Measurements from ENCODE around the gene PTCD2.
"Not testable (repeated sequence)": the region's sequence is repeated elsewhere in the genome, so short reads cannot be mapped to it uniquely, and the experiment has no call there.

DNA sequence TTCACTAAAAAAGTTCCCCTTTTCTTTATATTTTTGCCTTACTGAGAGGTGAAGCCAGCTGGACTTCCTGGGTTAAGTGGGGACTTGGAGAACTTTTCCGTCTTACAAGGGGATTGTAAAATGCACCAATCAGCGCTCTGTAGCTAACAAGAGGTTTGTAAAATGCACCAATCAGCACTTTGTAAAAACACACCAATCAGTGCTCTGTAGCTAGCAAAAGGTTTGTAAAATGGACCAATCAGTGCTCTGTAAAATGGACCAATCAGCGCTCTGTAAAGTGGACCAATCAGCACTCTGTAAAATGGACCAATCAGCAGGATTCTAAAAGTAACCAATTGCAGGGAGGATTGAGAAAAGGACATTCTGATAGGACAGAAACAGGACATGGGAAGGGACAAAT, 84.6 kb downstream of the PTCD2 start:
- not testable (repeated sequence) for TF ChIP-seq EZH2 (IDR thresholded peaks at IDR 0.05); POLR2AphosphoS5 (IDR thresholded peaks at IDR 0.05; ENCODE audit: low read depth, low read length); JUND (IDR thresholded peaks at IDR 0.05); POLR2A (IDR thresholded peaks at IDR 0.05; ENCODE audit: borderline replicate concordance, extremely low read depth, insufficient read depth, insufficient read length); RAD21 (IDR thresholded peaks at IDR 0.05; ENCODE audit: low read depth); EZH2phosphoT487 (IDR thresholded peaks at IDR 0.05; ENCODE audit: borderline replicate concordance); ELF1 (IDR thresholded peaks at IDR 0.05; ENCODE audit: borderline replicate concordance, low read depth); ZFX (IDR thresholded peaks at IDR 0.05)
- TF ChIP-seq, protein P1, sequence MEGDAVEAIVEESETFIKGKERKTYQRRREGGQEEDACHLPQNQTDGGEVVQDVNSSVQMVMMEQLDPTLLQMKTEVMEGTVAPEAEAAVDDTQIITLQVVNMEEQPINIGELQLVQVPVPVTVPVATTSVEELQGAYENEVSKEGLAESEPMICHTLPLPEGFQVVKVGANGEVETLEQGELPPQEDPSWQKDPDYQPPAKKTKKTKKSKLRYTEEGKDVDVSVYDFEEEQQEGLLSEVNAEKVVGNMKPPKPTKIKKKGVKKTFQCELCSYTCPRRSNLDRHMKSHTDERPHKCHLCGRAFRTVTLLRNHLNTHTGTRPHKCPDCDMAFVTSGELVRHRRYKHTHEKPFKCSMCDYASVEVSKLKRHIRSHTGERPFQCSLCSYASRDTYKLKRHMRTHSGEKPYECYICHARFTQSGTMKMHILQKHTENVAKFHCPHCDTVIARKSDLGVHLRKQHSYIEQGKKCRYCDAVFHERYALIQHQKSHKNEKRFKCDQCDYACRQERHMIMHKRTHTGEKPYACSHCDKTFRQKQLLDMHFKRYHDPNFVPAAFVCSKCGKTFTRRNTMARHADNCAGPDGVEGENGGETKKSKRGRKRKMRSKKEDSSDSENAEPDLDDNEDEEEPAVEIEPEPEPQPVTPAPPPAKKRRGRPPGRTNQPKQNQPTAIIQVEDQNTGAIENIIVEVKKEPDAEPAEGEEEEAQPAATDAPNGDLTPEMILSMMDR (IDR thresholded peaks at IDR 0.05 in 2 of 3, conservative IDR thresholded peaks at IDR 0.05 in 1 of 3; ENCODE audit: borderline replicate concordance in 1 of 3, insufficient read depth in 1 of 3, low read depth in 2 of 3, low read length in 2 of 3), result not testable (repeated sequence)
- TF ChIP-seq, protein P2, sequence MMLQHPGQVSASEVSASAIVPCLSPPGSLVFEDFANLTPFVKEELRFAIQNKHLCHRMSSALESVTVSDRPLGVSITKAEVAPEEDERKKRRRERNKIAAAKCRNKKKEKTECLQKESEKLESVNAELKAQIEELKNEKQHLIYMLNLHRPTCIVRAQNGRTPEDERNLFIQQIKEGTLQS (IDR thresholded peaks at IDR 0.05), result not testable (repeated sequence)
- TF ChIP-seq, protein P3, sequence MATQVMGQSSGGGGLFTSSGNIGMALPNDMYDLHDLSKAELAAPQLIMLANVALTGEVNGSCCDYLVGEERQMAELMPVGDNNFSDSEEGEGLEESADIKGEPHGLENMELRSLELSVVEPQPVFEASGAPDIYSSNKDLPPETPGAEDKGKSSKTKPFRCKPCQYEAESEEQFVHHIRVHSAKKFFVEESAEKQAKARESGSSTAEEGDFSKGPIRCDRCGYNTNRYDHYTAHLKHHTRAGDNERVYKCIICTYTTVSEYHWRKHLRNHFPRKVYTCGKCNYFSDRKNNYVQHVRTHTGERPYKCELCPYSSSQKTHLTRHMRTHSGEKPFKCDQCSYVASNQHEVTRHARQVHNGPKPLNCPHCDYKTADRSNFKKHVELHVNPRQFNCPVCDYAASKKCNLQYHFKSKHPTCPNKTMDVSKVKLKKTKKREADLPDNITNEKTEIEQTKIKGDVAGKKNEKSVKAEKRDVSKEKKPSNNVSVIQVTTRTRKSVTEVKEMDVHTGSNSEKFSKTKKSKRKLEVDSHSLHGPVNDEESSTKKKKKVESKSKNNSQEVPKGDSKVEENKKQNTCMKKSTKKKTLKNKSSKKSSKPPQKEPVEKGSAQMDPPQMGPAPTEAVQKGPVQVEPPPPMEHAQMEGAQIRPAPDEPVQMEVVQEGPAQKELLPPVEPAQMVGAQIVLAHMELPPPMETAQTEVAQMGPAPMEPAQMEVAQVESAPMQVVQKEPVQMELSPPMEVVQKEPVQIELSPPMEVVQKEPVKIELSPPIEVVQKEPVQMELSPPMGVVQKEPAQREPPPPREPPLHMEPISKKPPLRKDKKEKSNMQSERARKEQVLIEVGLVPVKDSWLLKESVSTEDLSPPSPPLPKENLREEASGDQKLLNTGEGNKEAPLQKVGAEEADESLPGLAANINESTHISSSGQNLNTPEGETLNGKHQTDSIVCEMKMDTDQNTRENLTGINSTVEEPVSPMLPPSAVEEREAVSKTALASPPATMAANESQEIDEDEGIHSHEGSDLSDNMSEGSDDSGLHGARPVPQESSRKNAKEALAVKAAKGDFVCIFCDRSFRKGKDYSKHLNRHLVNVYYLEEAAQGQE (IDR thresholded peaks at IDR 0.05; ENCODE audit: low read depth), result not testable (repeated sequence)
- TF ChIP-seq, protein P4, sequence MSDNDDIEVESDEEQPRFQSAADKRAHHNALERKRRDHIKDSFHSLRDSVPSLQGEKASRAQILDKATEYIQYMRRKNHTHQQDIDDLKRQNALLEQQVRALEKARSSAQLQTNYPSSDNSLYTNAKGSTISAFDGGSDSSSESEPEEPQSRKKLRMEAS (IDR thresholded peaks at IDR 0.05), result not testable (repeated sequence)

Data from HCT116 (cell line).